OCI-LY3 (cell line): ENCODE data around the gene SCARF1.

Experiments used
- CTCF ChIP-seq: fragments of 200-600, 300-600 bp; sonication (generic); IDR thresholded peaks from 2 replicates; pipeline ENCODE4 v1.5.1; 2014; ENCODE audit warnings: antibody characterized with exemption, low read length, low read depth
- EZH2phosphoT487 ChIP-seq: fragments of 200-600 bp; shearing (Covaris generic); IDR thresholded peaks from 2 replicates; pipeline ENCODE4 v1.6.1; 2018; ENCODE audit warnings: antibody characterized with exemption, mixed run types, low read depth

- TF ChIP-seq EZH2phosphoT487 (no peak), CTCF (no peak)
Measured at GRCh38 chr17:1605681-1606351, 39.7 kb downstream of the SCARF1 start.
